ENCODE results near the gene ME2.

The ME2 gene

GRCh38 chr18:50839996-50840395, 38.9 kb upstream of the ME2 start:
- TF ChIP-seq CTCF (IDR thresholded peaks at IDR 0.05; ENCODE audit: low read depth, low read length): no peak
- no peak overlapping the region for H3K4me3 ChIP-seq (ENCODE audit: low read depth, low read length)

GRCh38 chr18:50842846-50843245, 36.1 kb upstream of the ME2 start:
- TF ChIP-seq CTCF (IDR thresholded peaks at IDR 0.05; ENCODE audit: low read depth, low read length): no peak
- H3K4me3 ChIP-seq (ENCODE audit: low read depth, low read length): no peak overlapping the region

GRCh38 chr18:50844554-50844953, 34.4 kb upstream of the ME2 start:
- no peak for TF ChIP-seq CTCF (IDR thresholded peaks at IDR 0.05; ENCODE audit: low read depth, low read length)
- H3K4me3 ChIP-seq (ENCODE audit: low read depth, low read length): no peak overlapping the region

GRCh38 chr18:50844960-50845359, 34.0 kb upstream of the ME2 start:
- no peak for TF ChIP-seq CTCF (IDR thresholded peaks at IDR 0.05; ENCODE audit: low read depth, low read length)
- H3K4me3 ChIP-seq (ENCODE audit: low read depth, low read length): no peak overlapping the region

GRCh38 chr18:50847192-50847591, 31.7 kb upstream of the ME2 start:
- no peak overlapping the region for H3K4me3 ChIP-seq (ENCODE audit: low read depth, low read length)
- no peak for TF ChIP-seq CTCF (IDR thresholded peaks at IDR 0.05; ENCODE audit: low read depth, low read length)

GRCh38 chr18:50848061-50848551, 30.8 kb upstream of the ME2 start:
- TF ChIP-seq CTCF (IDR thresholded peaks at IDR 0.05; ENCODE audit: low read depth, low read length): no peak
- no peak overlapping the region for H3K4me3 ChIP-seq (ENCODE audit: low read depth, low read length)

GRCh38 chr18:50848991-50849390, 29.9 kb upstream of the ME2 start:
- H3K4me3 ChIP-seq (ENCODE audit: low read depth, low read length): no peak overlapping the region
- TF ChIP-seq CTCF (IDR thresholded peaks at IDR 0.05; ENCODE audit: low read depth, low read length): no peak
